ENCODE results near the gene KLK1.
"Not testable (repeated sequence)": the region's sequence is repeated elsewhere in the genome, so short reads cannot be mapped to it uniquely, and the experiment has no call there.

Gene KLK1

DNA sequence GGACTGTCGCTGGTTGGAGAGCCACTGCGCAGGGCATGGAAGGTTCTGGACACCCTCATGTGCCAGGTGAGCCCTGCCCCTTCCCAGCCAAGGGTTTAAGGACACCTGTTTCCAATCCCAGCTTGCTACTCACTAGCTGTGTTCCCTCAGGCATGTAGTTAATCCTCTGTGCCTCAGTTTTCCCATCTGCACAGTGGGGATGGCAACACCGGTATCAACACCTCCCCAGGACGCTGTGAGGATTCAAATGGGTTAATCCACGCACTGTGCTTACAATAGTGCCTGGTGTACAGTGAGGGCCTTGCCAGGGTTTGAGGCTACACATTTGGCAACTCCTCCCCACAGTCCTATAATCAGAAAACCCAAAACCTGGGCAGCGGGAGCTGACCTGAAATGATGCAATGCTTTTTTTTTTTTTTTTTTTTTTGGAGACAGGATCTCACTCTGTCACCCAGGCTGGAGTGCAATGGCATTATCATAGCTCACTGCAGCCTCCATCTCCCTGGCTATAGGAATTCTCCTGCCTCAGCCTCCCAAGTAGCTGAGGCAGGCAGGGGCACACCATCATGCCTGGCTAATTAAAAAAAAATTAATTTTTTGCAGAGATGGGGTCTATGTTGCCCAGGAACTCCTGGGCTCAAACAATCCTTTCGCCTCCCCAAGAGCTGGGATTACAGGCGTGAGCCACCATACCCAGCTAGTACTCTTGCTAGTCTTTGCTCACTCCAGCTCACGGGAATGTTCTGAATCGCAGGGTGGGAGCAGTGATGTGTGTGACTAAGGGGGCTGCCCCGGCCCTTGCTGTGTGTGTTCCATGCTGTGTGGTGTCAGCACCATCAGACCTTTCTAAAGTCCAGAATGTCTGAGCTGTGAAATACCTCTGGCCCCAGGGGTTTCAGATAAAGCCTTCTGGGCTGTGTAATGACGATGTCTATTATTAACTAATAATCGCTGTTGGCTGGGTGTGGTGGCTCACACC is 31.0 kb downstream of the KLK1 start:
- DNase-seq (ENCODE audit: low spot score) = no peak

DNA sequence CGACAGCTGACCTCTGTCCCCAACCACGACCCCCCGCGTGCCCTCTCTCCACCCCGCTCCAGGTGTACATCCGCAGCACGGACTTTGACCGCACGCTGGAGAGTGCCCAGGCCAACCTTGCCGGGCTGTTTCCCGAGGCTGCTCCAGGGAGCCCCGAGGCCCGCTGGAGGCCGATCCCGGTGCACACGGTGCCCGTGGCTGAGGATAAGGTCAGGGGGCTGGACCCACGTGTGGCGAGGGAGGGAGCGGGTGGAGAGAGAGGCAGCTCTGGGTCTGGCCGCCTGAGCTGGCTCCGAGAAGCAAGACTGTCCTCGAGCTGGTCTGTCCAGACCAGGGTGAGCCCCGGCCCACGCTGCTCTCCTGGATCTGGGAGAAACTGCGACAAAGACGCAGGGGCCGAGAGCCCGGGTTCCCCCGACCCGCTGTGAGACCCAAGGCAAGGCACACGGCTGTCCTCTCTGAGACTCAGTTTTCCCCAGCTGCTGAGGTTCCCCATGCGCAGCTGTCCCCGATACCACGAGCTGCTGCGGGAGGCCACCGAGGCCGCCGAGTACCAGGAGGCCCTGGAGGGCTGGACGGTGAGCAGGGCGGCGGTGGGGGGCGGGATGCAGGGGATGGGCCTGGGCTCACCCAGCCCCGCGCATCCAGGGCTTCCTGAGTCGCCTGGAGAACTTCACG is 31.9 kb downstream of the KLK1 start:
- no peak for DNase-seq (ENCODE audit: low spot score)

DNA sequence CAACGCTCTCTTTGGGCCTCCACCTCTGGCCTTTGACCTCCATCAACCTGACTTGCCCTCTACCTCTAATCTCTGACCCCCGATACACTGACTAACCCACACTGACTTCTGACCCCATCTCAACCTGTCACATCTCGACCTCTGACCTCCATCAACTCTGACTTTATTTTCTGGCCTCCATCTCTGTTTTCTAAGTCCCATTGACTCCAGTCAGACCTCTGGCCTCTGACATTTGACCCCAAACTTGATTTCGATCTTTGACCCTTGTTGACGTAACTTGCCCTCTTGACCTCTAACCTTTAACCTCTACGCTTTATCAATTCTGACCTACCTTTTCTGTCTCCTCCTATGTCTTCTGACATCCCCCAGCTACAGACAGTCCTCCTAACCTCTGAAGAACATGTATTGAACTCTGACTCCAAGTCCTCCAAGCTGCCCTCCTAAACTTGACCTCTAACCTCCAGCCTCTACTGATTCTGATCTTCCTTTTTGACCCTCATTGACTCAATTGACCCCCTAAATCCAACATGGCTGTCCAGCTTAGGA is 32.6 kb downstream of the KLK1 start:
- DNase-seq (ENCODE audit: low spot score) = no peak

DNA sequence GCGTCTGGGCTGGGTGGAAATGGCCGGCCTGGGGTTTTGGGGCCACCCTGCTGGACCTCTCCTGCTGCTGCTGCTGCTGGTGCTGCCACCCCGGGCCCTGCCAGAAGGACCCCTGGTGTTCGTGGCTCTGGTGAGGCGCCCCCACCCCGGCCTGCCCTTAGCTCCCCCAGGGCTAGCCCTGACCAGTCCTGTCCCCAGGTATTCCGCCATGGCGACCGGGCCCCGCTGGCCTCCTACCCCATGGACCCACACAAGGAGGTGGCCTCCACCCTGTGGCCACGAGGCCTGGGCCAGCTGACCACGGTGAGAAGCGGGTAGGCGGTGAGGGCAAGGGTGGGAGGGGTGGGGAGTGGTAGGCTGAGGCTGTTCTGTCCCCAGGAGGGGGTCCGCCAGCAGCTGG is 33.2 kb downstream of the KLK1 start, which contains the start of gene ACP4:
Gene ACP4 (plus strand): TSS at position 20 of the 400 bp plus-strand sequence. CDS start 0 bp downstream, at position 20.
- DNase-seq (ENCODE audit: low spot score) = no peak

DNA sequence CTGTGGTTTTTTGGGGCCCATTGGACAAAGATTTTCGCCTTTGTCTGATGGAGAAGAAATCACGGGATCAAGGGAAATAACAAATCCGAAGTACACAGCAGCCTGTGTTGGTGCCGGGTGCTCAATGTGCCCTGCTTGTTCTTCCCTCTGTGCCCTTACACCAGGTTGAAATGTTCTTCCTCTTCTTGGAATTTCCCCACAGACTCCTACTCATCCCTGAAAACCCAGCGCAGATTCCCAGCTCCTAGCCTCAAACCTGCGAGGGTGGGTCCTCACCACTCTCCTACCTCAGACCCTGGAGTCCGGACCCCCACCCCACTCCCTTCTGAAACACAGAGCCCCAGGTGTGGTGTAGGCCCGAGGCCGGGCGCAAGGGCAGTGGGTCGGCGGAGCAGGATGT is 38.3 kb downstream of the KLK1 start:
- DNase-seq (ENCODE audit: low spot score) = no peak

DNA sequence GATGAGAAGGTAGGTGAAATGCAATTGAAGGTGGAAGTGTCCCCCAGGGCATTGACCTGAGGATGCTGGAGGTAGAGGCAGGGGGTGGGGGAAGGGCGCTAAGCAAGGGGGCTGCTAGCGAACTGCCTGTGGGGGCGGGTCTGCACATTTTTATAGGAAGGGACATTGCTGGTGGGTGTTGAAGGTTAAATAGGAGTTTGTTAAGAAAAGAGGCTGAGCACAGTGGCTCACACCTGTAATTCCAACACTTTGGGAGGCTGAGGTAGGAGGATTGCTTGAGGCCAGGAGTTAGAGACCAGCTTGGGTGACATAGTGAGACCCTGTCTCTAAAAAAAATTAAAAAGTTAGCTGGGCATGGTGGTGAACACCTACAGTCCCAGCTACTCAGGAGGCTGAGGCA is 38.9 kb downstream of the KLK1 start:
- DNase-seq (ENCODE audit: low spot score) = no peak

DNA sequence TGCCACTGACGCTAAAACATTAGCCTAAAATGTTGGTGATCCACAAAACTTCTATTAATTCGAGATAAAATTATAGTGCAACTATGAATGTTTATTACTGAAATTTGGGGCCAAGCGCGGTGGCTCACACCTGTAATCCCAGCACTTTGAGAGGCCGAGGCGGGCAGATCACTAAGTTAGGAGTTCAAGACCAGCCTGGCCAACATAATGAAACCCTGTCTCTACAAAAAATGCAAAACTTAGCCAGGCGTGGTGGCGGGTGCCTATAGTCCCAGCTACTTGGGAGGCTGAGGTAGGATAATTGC is 39.8 kb downstream of the KLK1 start:
- not testable (repeated sequence) for DNase-seq (ENCODE audit: low spot score)

DNA sequence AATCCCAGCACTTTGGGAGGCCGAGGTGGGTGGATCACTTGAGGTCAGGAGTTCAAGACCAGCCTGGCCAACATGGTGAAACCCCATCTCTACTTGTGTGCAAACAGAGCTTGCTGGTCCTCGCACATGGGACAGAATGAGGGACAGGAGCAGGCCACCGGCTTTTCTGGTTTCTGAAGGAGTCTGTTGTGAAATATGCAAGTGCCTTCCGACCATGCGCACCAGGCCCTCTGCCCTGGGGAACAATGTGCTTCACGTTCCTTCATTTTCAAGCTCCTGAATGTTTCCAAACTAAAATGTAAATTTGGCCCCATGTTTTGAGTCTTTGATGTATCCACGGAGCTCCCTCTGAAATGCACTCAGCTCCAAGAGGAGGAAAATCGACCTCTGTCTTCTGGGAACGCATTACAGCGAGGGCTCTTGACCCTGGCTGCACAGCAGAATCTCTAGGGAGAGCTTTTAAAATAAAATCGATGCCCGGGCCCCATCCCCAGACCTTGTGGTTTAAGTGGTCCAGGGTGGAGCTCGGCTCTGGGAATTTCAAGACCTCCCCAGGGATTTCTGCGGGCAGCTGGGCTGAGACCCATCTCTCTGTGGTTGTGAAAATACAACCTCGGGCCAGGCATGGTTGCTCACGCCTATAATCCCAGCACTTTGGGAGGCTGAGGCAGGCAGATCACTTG is 42.7 kb downstream of the KLK1 start:
- no peak for DNase-seq (ENCODE audit: low spot score)

DNA sequence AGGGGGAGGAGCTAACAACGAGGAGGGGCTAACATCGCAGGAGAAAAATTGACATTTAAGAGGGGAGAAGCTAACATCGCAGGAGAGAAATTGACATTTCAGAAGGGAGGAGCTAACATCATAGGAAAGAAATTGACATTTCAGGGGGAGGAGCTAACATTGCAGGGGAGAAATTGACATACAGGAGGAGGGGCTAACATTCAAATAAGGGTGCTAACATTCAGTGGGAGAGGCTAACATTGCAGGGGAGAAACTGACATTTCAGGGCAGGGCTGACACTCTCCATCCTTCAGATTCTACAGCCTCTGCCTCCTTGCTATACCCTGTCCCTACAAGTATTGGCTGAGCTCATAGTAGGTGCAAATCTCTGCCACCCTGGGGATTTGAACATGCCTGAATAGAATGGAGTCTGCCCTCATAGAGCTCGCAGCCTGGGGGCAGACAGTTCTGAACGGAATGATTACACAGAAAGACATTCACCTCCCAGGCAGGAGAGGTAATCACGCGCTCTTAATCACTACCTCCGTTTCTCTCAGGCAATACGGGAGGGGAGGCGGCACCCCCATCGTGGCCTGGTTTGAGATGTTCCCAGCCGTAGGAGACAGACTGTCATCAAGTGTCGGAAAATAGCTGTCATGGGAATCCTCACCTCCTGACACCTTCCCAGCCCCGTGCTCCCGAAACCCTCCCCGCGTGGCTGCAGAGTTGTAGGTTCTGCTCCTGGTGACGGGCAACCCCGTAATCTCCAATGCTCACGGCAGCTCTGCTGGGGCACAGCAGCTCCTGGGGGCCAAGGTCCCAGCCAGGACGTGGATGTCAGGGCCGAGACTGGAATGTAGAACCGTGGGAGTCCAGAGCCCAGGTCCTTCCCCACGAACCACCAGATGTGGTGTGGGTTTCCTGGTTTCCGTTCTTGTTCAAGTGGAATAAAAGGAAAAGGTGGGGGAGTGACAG is 43.8 kb downstream of the KLK1 start:
- DNase-seq (ENCODE audit: low spot score) = no peak

DNA sequence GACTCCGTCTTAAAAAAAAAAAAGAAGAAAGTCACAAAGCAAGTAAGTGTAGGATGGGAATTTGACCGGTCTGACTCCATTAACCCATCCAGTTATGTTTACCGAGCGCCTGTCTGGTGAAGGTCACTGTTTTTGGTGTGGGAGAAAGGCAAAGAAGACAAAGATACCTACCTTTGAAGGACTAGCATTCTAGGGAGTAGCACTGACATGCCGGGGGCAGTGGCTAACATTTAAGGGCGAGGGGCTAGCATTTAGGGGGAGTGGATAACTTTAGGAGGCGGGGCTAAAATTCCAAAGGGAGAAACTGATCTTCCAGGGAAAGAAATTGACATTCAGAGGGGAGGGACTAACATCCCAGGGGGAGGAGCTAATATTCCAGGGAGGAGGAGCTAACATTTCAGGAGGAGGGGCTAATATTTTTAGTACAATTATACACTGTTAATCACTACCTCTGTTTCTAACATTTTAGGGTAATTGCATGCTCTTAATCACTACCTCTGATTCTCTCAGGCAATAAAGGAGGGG is 44.6 kb downstream of the KLK1 start:
- no peak for DNase-seq (ENCODE audit: low spot score)

DNA sequence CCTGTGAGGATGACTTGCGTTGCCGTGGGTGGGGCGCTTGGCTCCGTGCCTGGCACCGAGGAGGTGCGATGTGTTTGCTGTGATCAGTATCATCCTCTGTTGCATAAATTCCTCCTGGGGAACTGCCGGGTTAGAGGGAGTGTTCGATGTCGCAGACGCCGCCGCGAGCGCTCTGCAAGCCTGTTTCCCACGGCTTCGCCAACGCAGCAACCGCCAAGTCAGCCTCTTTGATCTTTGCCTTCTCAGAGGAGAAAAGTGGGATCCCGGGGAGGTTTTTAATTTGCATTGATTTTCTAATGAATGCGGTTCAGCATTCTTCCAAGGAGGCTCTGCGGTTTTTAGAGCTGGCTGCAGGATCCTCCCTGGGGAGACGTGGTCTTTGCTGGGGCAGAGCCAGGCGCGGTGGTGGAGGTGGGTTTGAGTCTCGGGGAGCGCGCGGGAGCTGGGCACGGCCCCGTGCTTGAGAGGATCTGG is 45.7 kb downstream of the KLK1 start:
- DNase-seq (ENCODE audit: low spot score) = no peak

DNA sequence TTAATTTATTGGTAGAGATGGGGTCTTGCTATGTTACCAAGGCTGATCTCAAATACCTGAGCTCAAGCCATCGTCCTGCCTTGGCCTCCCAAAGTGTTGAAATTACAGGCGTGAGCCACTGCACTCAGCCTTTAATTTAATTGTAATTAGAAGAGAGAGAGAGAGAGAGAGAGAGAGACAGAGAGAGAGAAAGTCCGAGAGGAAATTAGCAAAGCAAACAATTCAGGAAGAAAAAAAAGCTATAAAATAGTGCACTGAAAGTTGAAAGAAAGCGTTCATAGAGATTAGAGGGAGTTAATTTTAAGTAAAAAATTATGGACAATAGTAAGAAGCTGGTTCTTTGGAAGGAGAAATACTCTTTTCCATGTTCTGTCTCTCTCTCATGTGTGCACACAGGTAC is 46.3 kb downstream of the KLK1 start:
- DNase-seq (ENCODE audit: low spot score) = no peak

DNA sequence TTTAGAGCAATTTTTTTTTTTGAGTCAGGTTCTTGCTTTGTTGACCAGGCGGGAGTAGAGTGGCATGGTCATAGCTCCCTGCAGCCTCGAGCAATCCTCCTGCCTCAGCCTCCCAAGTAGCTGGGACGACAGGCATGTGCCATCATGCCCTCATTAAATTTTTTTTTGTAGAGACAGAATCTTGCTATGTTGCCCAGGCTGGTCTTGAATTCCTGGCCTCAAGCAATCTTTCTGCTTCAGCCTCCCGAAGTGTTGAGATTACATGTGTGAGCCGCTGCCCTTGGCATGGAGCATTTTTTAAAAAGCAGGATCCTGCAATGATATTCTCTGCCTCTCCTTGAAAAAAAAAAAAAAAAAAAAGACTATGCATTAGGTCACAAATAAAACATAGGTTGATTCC is 47.5 kb downstream of the KLK1 start:
- no peak for DNase-seq (ENCODE audit: low spot score)

DNA sequence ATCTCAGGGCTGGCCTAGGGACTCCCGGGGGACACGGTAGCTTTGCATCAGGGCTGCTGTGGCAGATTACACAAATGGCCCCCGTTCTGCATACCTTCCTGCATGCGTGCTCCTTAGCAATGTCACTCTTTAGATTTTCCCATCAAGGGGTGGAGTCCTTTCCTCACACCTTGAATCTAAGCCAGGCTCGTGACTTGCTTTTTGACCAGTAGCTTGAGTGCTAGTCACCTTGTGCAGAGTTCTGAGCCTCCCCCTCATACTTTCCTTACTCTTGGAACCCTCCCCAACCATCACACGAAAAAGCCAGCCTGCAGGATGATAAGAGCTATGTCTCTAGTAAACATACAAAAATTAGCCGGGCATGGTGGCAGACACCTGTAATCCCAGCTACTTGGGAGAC is 50.1 kb downstream of the KLK1 start:
- DNase-seq (ENCODE audit: low spot score) = not testable (repeated sequence)

DNA sequence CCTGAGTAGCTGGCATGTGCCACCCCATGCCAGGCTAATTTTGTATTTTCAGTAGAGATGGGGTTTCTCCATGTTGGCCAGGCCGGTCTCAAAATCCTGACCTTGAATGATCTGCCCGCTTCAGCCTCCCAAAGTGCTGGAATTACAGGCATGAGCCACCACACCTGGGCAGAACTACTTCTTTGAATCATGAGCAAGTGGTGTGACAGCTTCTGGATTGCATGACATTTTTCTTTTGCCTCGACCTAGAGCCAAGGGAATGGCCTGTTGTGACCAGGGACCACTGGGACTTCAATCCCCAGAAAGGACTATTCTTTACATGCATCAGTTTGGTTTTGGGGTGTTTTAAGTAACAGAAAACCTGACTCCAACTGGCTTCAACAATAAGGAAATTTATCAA is 50.7 kb downstream of the KLK1 start:
- not testable (repeated sequence) for DNase-seq (ENCODE audit: low spot score)

DNA sequence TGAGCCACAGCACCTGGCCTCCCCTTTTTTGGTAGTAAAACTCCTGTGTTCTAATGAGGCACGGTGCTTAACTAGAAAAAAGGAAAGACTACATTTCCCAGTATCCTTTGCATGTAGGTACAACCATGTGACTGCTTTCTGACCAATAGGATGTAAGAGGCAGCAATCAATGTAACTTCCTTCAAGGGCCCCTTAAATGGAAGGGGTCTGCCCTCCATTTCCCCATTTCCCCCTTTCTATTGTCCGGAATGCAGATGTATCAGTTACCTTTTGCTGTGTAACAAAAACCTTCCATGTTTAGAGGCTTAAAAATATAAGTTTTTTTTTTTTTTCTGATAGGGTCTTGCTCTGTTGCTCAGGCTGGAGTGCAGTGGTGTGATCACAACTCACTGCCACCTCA is 51.1 kb downstream of the KLK1 start:
- DNase-seq (ENCODE audit: low spot score) = no peak

DNA sequence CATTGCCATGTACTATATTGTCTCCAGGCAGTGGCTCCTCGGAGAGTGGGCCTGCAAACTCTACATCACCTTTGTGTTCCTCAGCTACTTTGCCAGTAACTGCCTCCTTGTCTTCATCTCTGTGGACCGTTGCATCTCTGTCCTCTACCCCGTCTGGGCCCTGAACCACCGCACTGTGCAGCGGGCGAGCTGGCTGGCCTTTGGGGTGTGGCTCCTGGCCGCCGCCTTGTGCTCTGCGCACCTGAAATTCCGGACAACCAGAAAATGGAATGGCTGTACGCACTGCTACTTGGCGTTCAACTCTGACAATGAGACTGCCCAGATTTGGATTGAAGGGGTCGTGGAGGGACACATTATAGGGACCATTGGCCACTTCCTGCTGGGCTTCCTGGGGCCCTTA is 52.7 kb downstream of the KLK1 start:
- DNase-seq (ENCODE audit: low spot score) = no peak

DNA sequence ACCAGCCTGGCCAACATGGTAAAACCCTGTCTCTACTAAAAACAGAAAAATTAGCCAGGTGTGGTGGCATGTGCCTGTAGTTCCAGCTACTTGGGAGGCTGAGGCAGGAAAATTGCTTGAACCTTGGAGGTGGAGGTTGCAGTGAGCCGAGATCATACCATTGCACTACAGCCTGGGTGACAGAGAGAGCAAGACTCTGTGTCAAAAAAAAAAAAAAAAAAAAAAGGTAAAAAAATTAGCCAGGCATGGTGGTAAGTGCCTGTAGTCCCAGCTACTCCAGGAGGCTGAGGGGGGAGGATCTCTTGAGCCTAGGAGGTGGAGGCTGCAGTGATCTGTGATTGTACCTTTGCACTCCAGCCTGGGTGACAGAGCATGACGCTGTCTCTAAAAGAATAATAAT is 53.4 kb downstream of the KLK1 start, which contains the start of gene GPR32:
Gene GPR32 (plus strand): TSS at position 301 of the 400 bp plus-strand sequence. CDS start 137 bp downstream, outside the sequence.
- not testable (repeated sequence) for DNase-seq (ENCODE audit: low spot score)
